HL-60 (cell line): ENCODE results near the gene KATNAL1.

ENCODE experiments used
- CTCF ChIP-seq: IDR thresholded peaks from one replicate; pipeline ENCODE4 v1.5.1; 2011; ENCODE audit warnings: low read length, control low read depth, inconsistent platforms; ENCODE audit not compliant: insufficient read depth
- POLR2AphosphoS5 ChIP-seq: IDR thresholded peaks from 2 replicates; pipeline ENCODE4 v1.6.1; 2012; ENCODE audit warnings: low read depth
- REST ChIP-seq: IDR thresholded peaks from 2 replicates; pipeline ENCODE4 v1.6.1; 2012; ENCODE audit warnings: low read depth; ENCODE audit not compliant: insufficient replicate concordance

GRCh38 chr13:30314069-30314468 lies 6.7 kb upstream of the KATNAL1 start:
- no peak for TF ChIP-seq CTCF
- TF ChIP-seq POLR2AphosphoS5, result no peak
- TF ChIP-seq REST, result no peak
